DND-41 (cell line): Measurements from ENCODE around the gene CCDC27.

Source experiments
- ATAC-seq: fragments of 200-7000 bp; cut with Tn5 transposase; 3 replicates; pipeline ENCODE4 v1.9.1; 2021; ENCODE audit warnings: low read depth; ENCODE audit not compliant: insufficient read depth
- DNase-seq: peaks from one replicate; pipeline ENCODE4 v3.0.0-alpha.2; 2020
- H2AFZ ChIP-seq: 2 replicates; pipeline ENCODE4 v1.6.0; 2012; ENCODE audit warnings: low read depth, low read length
- H3K27ac ChIP-seq: 2 replicates; pipeline ENCODE4 v1.5.1; 2012; ENCODE audit warnings: low read length, inconsistent platforms
- H3K27me3 ChIP-seq: fragments of 200-600 bp; sonication (generic); 2 replicates; pipeline ENCODE4 v1.6.0; 2012; ENCODE audit warnings: low read length, mild to moderate bottlenecking, inconsistent platforms; ENCODE audit not compliant: insufficient read depth, poor library complexity
- H3K36me3 ChIP-seq: 2 replicates; pipeline ENCODE4 v1.5.1; 2012; ENCODE audit warnings: low read length, inconsistent platforms; ENCODE audit not compliant: insufficient read depth
- H3K4me1 ChIP-seq: 2 replicates; pipeline ENCODE4 v1.5.1; 2012; ENCODE audit warnings: mild to moderate bottlenecking, low read length; ENCODE audit not compliant: insufficient read depth
- H3K4me2 ChIP-seq: 2 replicates; pipeline ENCODE4 v1.6.0; 2012; ENCODE audit warnings: mild to moderate bottlenecking, moderate library complexity, low read length, inconsistent platforms; ENCODE audit not compliant: insufficient read depth
- H3K4me3 ChIP-seq, 2 experiments: fragments of 200-600 bp in 1 of 2; shearing (Covaris generic) in 1 of 2; 2 replicates each; pipeline ENCODE4 v1.5.1; 2012 to 2016; ENCODE audit warnings: inconsistent platforms in 2 of 2, low read length in 2 of 2, mild to moderate bottlenecking in 2 of 2, low read depth in 1 of 2, moderate library complexity in 1 of 2
- H3K79me2 ChIP-seq: 2 replicates; pipeline ENCODE4 v1.6.0; 2012; ENCODE audit warnings: low read length, inconsistent platforms; ENCODE audit not compliant: insufficient read depth
- H3K9ac ChIP-seq: 2 replicates; pipeline ENCODE4 v1.6.0; 2012; ENCODE audit warnings: low read depth, mild to moderate bottlenecking, inconsistent platforms, low read length, moderate library complexity
- H3K9me3 ChIP-seq: 2 replicates; pipeline ENCODE4 v1.5.1; 2012; ENCODE audit warnings: low read length, moderate library complexity, mild to moderate bottlenecking, inconsistent platforms; ENCODE audit not compliant: insufficient read depth, severe bottlenecking
- H4K20me1 ChIP-seq: 2 replicates; pipeline ENCODE4 v1.6.0; 2012; ENCODE audit warnings: low read length; ENCODE audit not compliant: insufficient read depth
- EZH2 ChIP-seq: IDR thresholded peaks from 3 replicates; pipeline ENCODE4 v1.6.1; 2012; ENCODE audit warnings: borderline replicate concordance, low read depth, mild to moderate bottlenecking, moderate library complexity, low read length, inconsistent platforms; ENCODE audit not compliant: severe bottlenecking
- TF ChIP-seq, protein P1 (sequence below): IDR thresholded peaks from 2 replicates; pipeline ENCODE4 v1.5.1; 2012; ENCODE audit warnings: borderline replicate concordance, low read length, moderate library complexity, mild to moderate bottlenecking; ENCODE audit not compliant: poor library complexity, severe bottlenecking; ENCODE audit errors: extremely low read depth

CCDC27 gene

GRCh38 chr1:3777078-3777547, 24.9 kb downstream of the CCDC27 start:
- TF ChIP-seq, protein P1, sequence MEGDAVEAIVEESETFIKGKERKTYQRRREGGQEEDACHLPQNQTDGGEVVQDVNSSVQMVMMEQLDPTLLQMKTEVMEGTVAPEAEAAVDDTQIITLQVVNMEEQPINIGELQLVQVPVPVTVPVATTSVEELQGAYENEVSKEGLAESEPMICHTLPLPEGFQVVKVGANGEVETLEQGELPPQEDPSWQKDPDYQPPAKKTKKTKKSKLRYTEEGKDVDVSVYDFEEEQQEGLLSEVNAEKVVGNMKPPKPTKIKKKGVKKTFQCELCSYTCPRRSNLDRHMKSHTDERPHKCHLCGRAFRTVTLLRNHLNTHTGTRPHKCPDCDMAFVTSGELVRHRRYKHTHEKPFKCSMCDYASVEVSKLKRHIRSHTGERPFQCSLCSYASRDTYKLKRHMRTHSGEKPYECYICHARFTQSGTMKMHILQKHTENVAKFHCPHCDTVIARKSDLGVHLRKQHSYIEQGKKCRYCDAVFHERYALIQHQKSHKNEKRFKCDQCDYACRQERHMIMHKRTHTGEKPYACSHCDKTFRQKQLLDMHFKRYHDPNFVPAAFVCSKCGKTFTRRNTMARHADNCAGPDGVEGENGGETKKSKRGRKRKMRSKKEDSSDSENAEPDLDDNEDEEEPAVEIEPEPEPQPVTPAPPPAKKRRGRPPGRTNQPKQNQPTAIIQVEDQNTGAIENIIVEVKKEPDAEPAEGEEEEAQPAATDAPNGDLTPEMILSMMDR, result no peak
- TF ChIP-seq EZH2, result no peak
- no peak overlapping the region for H3K27ac ChIP-seq

DNA sequence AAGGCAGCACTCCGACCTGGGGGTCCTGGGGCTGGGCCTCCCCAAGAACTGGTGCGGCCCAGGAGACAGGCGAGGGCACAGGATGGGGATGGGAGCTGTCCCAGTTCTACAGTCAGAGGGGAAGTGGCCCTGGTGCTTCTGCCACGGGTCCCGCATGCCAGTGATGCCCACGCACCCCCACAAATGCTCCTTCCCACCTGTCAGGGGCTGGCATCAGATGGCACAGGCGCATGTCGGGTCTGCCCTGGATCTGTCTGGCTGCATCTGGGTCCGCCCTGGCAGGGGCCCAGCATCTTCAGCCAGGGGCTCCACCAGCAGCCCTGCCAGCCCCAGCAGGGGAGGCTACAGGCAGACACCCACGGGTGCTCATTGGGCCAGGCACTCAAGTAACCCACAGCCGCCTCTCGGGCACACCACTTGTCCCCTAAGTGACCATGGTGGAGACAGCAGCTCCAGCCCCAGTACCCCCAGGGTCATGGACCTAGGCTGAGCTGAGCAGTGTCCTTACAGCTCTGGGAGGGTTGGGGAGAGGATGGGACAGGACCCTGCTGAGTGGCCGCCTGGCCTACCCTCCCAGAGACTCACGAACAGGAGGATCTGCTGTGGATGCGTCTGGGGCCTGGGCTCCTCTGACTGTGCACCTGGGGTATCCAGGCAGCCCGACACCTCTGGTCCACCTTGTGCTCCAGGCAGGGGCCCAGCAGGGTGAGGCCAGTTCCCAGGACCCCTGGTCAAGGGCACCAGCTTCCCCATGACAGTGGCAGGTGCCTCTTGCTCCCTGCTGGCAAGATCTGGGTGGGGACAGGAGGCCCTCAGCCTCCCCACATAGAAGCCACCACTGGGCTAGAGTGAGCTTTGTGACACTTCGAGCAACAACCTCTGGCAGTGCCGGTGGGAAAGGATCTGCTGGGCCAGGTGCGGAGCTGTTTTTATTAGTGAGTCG, 25.7 kb downstream of the CCDC27 start:
- no peak overlapping the region for H3K4me2 ChIP-seq
- H4K20me1 ChIP-seq, result peaks cover 24% of the 10 kb centered on the region
- no peaks in the 10 kb centered on the region for H3K27me3 ChIP-seq
- no peak overlapping the region for H3K27ac ChIP-seq
- no peaks in the 10 kb centered on the region for H3K79me2 ChIP-seq
- no peak overlapping the region for H3K9ac ChIP-seq
- H3K4me3 ChIP-seq, result no peak overlapping the region
- DNase-seq, result no peak
- no peak for ATAC-seq
- peaks cover 40% of the 10 kb centered on the region for H3K36me3 ChIP-seq
- H3K9me3 ChIP-seq, result no peaks in the 10 kb centered on the region
- no peak overlapping the region for H2AFZ ChIP-seq
- no peaks in the 10 kb centered on the region for H3K4me1 ChIP-seq
- TF ChIP-seq EZH2, result no peak
- TF ChIP-seq, protein P1, result no peak

More at GRCh38 chr1:3777078-3777547, 24.9 kb downstream of the CCDC27 start:
- no peaks in the 10 kb centered on the region for H3K9me3 ChIP-seq
- no peak overlapping the region for H3K4me2 ChIP-seq
- H3K9ac ChIP-seq, result no peak overlapping the region
- ATAC-seq (no peak), DNase-seq (no peak)
- H3K4me3 ChIP-seq, result no peak overlapping the region
- peaks cover 24% of the 10 kb centered on the region for H4K20me1 ChIP-seq
- H3K36me3 ChIP-seq, result peaks cover 32% of the 10 kb centered on the region
- H3K27me3 ChIP-seq, result no peaks in the 10 kb centered on the region
- no peak overlapping the region for H2AFZ ChIP-seq
- H3K4me1 ChIP-seq, result no peaks in the 10 kb centered on the region
- no peaks in the 10 kb centered on the region for H3K79me2 ChIP-seq

- no peaks in the 10 kb centered on the region for H3K4me1 ChIP-seq
- DNase-seq (no peak), ATAC-seq (no peak)
- TF ChIP-seq, protein P1, result no peak
- TF ChIP-seq EZH2, result no peak
- no peak overlapping the region for H3K4me2 ChIP-seq
- no peak overlapping the region for H2AFZ ChIP-seq
- H4K20me1 ChIP-seq, result peaks cover 24% of the 10 kb centered on the region
- no peak overlapping the region for H3K4me3 ChIP-seq
- no peak overlapping the region for H3K27ac ChIP-seq
- no peaks in the 10 kb centered on the region for H3K79me2 ChIP-seq
- H3K36me3 ChIP-seq, result peaks cover 49% of the 10 kb centered on the region
- H3K9me3 ChIP-seq, result no peaks in the 10 kb centered on the region
- H3K9ac ChIP-seq, result no peak overlapping the region
- H3K27me3 ChIP-seq, result no peaks in the 10 kb centered on the region
These were observed 26.5 kb downstream of the CCDC27 start for GRCh38 chr1:3778590-3779264.
